SU-DHL-6 (cell line): ENCODE data around the gene TMEM52.

Source experiments
- H2AFZ ChIP-seq: fragments of 200-600 bp; sonication (generic); 2 replicates; pipeline ENCODE4 v1.6.1; 2014; ENCODE audit warnings: low read depth, mild to moderate bottlenecking, moderate library complexity, mixed read lengths, antibody characterized with exemption, low read length; ENCODE audit not compliant: severe bottlenecking
- H3F3A ChIP-seq: fragments of 200-600 bp; shearing (Covaris generic); 2 replicates; pipeline ENCODE4 v1.6.0; 2016; ENCODE audit warnings: antibody characterized with exemption, mild to moderate bottlenecking; ENCODE audit not compliant: insufficient read depth
- H3K27ac ChIP-seq: fragments of 200-600 bp; sonication (generic); 2 replicates; pipeline ENCODE4 v1.5.1; 2016; ENCODE audit warnings: low read depth, mild to moderate bottlenecking, low read length, moderate library complexity, mixed read lengths
- H3K27me3 ChIP-seq: fragments of 200-600 bp; sonication (generic), shearing (Covaris generic); 2 replicates; pipeline ENCODE4 v1.6.0; 2014; ENCODE audit warnings: mild to moderate bottlenecking, low read length
- H3K36me3 ChIP-seq: fragments of 200-600 bp; sonication (generic); 2 replicates; pipeline ENCODE4 v1.6.1; 2014; ENCODE audit warnings: mild to moderate bottlenecking, low read length, mixed read lengths
- H3K4me2 ChIP-seq: fragments of 300-600, 200-600 bp; shearing (Covaris generic), sonication (generic); 2 replicates; pipeline ENCODE4 v1.6.0; 2014; ENCODE audit warnings: low read length, low read depth, mild to moderate bottlenecking; ENCODE audit not compliant: poor library complexity, severe bottlenecking
- H3K4me3 ChIP-seq: fragments of 200-600 bp; sonication (generic); 2 replicates; pipeline ENCODE4 v1.5.1; 2014; ENCODE audit warnings: antibody characterized with exemption, low read length, mild to moderate bottlenecking, mixed read lengths; ENCODE audit not compliant: insufficient read depth, poor library complexity, severe bottlenecking
- H3K79me2 ChIP-seq: fragments of 200-600 bp; sonication (generic); 2 replicates; pipeline ENCODE4 v1.6.1; 2014; ENCODE audit warnings: mild to moderate bottlenecking, low read length, moderate library complexity; ENCODE audit not compliant: insufficient read depth
- H3K9ac ChIP-seq: fragments of 200-600 bp; sonication (generic); 2 replicates; pipeline ENCODE4 v1.7.0; 2014; ENCODE audit warnings: mild to moderate bottlenecking, low read length
- H3K9me2 ChIP-seq: fragments of 200-600 bp; sonication (generic); replicated peaks from 2 replicates; pipeline ENCODE4 v1.6.1; 2014; ENCODE audit warnings: low read length; ENCODE audit not compliant: insufficient read depth
- H3K9me3 ChIP-seq: fragments of 200-600 bp; sonication (generic); 2 replicates; pipeline ENCODE4 v1.6.1; 2014; ENCODE audit warnings: low read length, mixed read lengths; ENCODE audit not compliant: insufficient read depth
- H4K20me1 ChIP-seq: fragments of 200-600 bp; sonication (generic); 2 replicates; pipeline ENCODE4 v1.6.1; 2014; ENCODE audit warnings: low read depth, mild to moderate bottlenecking, antibody characterized with exemption, low read length, moderate library complexity, mixed read lengths
- CTCF ChIP-seq: fragments of 200-600 bp; sonication (generic); IDR thresholded peaks from one replicate; pipeline ENCODE4 v1.5.1; 2017; ENCODE audit warnings: antibody characterized with exemption, mild to moderate bottlenecking, low read length, moderate library complexity; ENCODE audit not compliant: insufficient read depth, poor library complexity, severe bottlenecking
- EZH2phosphoT487 ChIP-seq: fragments of 200-600 bp; sonication (generic), shearing (Covaris generic); conservative IDR thresholded peaks from 2 replicates; pipeline ENCODE4 v1.6.1; 2018; ENCODE audit warnings: mild to moderate bottlenecking, antibody characterized with exemption, low read length, moderate library complexity, mixed read lengths

TMEM52 gene

DNA sequence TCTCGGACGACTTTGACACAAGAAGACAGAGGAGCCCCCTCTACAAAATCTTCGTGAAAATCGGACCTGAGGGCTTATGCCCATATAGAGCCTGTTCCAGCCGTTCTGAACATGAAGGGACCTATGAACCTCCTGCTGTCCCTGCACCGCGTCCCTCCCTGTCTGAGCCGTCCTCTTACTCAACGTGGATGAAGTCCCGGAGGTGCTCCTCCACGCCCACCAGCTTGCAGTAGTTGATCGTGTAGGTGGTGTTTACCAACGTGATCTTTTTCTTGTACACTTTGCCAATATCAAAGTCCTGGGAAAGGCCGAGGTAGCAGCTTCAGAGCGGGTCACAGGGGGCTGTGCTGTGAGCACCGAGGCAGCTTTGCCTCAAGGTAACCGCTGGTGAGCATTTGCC is 44.5 kb upstream of the TMEM52 start:
- no peaks in the 10 kb centered on the region for H3K9me2 ChIP-seq
- no peak overlapping the region for H2AFZ ChIP-seq
- H3K27me3 ChIP-seq = no peaks in the 10 kb centered on the region

GRCh38 chr1:1962752-1963151 is 43.7 kb upstream of the TMEM52 start:
- Histone ChIP-seq H2AFZ (no peak overlapping the region), H3F3A (no peaks in the 10 kb centered on the region), H3K9me2 (no peaks in the 10 kb centered on the region), H3K36me3 (no peaks in the 10 kb centered on the region), H3K9ac (no peak overlapping the region), H3K79me2 (no peaks in the 10 kb centered on the region), H3K27me3 (no peaks in the 10 kb centered on the region), H4K20me1 (no peaks in the 10 kb centered on the region), H3K4me3 (no peak overlapping the region), H3K27ac (no peak overlapping the region), H3K4me2 (no peak overlapping the region), H3K9me3 (no peaks in the 10 kb centered on the region)
- no peak for TF ChIP-seq CTCF
- no peak for TF ChIP-seq EZH2phosphoT487

More for the DNA sequence above, 44.5 kb upstream of the TMEM52 start:
- no peak overlapping the region for H3K4me3 ChIP-seq
- H3K36me3 ChIP-seq = no peaks in the 10 kb centered on the region
- no peak overlapping the region for H3K27ac ChIP-seq
- H3K79me2 ChIP-seq = no peaks in the 10 kb centered on the region
- TF ChIP-seq CTCF (no peak), EZH2phosphoT487 (no peak)
- no peak overlapping the region for H3K9ac ChIP-seq
- no peaks in the 10 kb centered on the region for H3F3A ChIP-seq
- H3K9me3 ChIP-seq = no peaks in the 10 kb centered on the region
- no peaks in the 10 kb centered on the region for H4K20me1 ChIP-seq
- no peak overlapping the region for H3K4me2 ChIP-seq

- TF ChIP-seq CTCF (no peak), EZH2phosphoT487 (no peak)
- Histone ChIP-seq H3K9me3 (no peaks in the 10 kb centered on the region), H2AFZ (no peak overlapping the region), H4K20me1 (no peaks in the 10 kb centered on the region), H3K27me3 (no peaks in the 10 kb centered on the region), H3K4me2 (no peak overlapping the region), H3K79me2 (no peaks in the 10 kb centered on the region), H3K36me3 (no peaks in the 10 kb centered on the region), H3K9ac (no peak overlapping the region), H3F3A (no peaks in the 10 kb centered on the region), H3K27ac (no peak overlapping the region), H3K4me3 (no peak overlapping the region), H3K9me2 (no peaks in the 10 kb centered on the region)
Measured at GRCh38 chr1:1960480-1961196, 41.6 kb upstream of the TMEM52 start.
